Jurkat, Clone E6-1 (cell line): ENCODE measurements around the gene SPINT1.
"Not testable (repeated sequence)": the region's sequence is repeated elsewhere in the genome, so short reads cannot be mapped to it uniquely, and the experiment has no call there.

Experiments used
- DNase-seq: peaks from one replicate; pipeline ENCODE4 v3.0.0-alpha.2; 2011; ENCODE audit warnings: low read depth, low spot score
- H3K4me3 ChIP-seq: 2 replicates; pipeline ENCODE4 v1.5.1; 2011; ENCODE audit warnings: mild to moderate bottlenecking, low read length, control low read depth, moderate library complexity

Gene SPINT1

GRCh38 chr15:40855706-40856234 lies 11.9 kb downstream of the SPINT1 start:
- H3K4me3 ChIP-seq = no peak overlapping the region
- no peak for DNase-seq

GRCh38 chr15:40856746-40857145 lies 12.9 kb downstream of the SPINT1 start:
- H3K4me3 ChIP-seq = no peak overlapping the region
- DNase-seq = no peak

- H3K4me3 ChIP-seq = no peak overlapping the region
- DNase-seq = peak; percentile 53
Observed at GRCh38 chr15:40857601-40858341, 13.9 kb downstream of the SPINT1 start.

GRCh38 chr15:40858706-40859105 lies 14.9 kb downstream of the SPINT1 start:
- H3K4me3 ChIP-seq = no peak overlapping the region

GRCh38 chr15:40859206-40859851 lies 15.5 kb downstream of the SPINT1 start:
- no peak overlapping the region for H3K4me3 ChIP-seq
- peak; percentile 83 for DNase-seq

More at GRCh38 chr15:40858706-40859105, 14.9 kb downstream of the SPINT1 start:
- DNase-seq = no peak

- H3K4me3 ChIP-seq, DNase-seq: not testable (repeated sequence)
Observed at GRCh38 chr15:40861147-40861546, 17.3 kb downstream of the SPINT1 start.

GRCh38 chr15:40863660-40864270 lies 19.9 kb downstream of the SPINT1 start:
- no peak for DNase-seq
- H3K4me3 ChIP-seq = no peak overlapping the region

- no peak overlapping the region for H3K4me3 ChIP-seq
- no peak for DNase-seq
Observed at GRCh38 chr15:40867199-40867598, 23.4 kb downstream of the SPINT1 start.

- no peak for DNase-seq
- no peak overlapping the region for H3K4me3 ChIP-seq
Observed at GRCh38 chr15:40869686-40870085, 25.8 kb downstream of the SPINT1 start.

- no peak overlapping the region for H3K4me3 ChIP-seq
- DNase-seq = no peak
Observed at GRCh38 chr15:40870716-40871115, 26.9 kb downstream of the SPINT1 start.

GRCh38 chr15:40871749-40872617 lies 28.1 kb downstream of the SPINT1 start:
- H3K4me3 ChIP-seq = no peak overlapping the region
- no peak for DNase-seq

- DNase-seq = no peak
- H3K4me3 ChIP-seq = peak overlapping the region; percentile 48
Observed at GRCh38 chr15:40872791-40873693, 29.2 kb downstream of the SPINT1 start.

- peak; percentile 23 for DNase-seq
Observed at GRCh38 chr15:40873694-40874561, 30.1 kb downstream of the SPINT1 start, which contains the start of gene RHOV. Gene RHOV (minus strand): TSS chr15:40874234. CDS start chr15:40874139, 95 bp downstream.

GRCh38 chr15:40875991-40876730 lies 32.3 kb downstream of the SPINT1 start:
- no peak for DNase-seq
- H3K4me3 ChIP-seq = no peak overlapping the region

More at GRCh38 chr15:40873694-40874561, 30.1 kb downstream of the SPINT1 start, which contains the start of gene RHOV:
- H3K4me3 ChIP-seq = peak within 1 kb of the TSS; percentile 48

GRCh38 chr15:40877694-40878093 lies 33.8 kb downstream of the SPINT1 start:
- no peak overlapping the region for H3K4me3 ChIP-seq

GRCh38 chr15:40878785-40879184 lies 34.9 kb downstream of the SPINT1 start:
- H3K4me3 ChIP-seq = no peak overlapping the region
- no peak for DNase-seq

More at GRCh38 chr15:40877694-40878093, 33.8 kb downstream of the SPINT1 start:
- no peak for DNase-seq
